Activated CD4-positive, alpha-beta T cell treated with anti-CD3 and anti-CD28 coated beads, Interleukin-2, amount 50 U/mL, for 4 hours (primary cell): ENCODE data around the gene RPS29.
A peak's percentile ranks its signal among the peaks of the same experiment; 100 is the strongest.
"Not testable (repeated sequence)": the region's sequence is repeated elsewhere in the genome, so short reads cannot be mapped to it uniquely, and the experiment has no call there.

Source experiments
- DNase-seq, 2 experiments: peaks; one replicate each; pipeline ENCODE4 v3.0.0-alpha.2; 2020

The RPS29 gene

GRCh38 chr14:49598189-49598484 lies 12.0 kb upstream of the RPS29 start:
- no peak for DNase-seq

GRCh38 chr14:49594347-49595091 lies 8.3 kb upstream of the RPS29 start:
- DNase-seq: no peak

DNA sequence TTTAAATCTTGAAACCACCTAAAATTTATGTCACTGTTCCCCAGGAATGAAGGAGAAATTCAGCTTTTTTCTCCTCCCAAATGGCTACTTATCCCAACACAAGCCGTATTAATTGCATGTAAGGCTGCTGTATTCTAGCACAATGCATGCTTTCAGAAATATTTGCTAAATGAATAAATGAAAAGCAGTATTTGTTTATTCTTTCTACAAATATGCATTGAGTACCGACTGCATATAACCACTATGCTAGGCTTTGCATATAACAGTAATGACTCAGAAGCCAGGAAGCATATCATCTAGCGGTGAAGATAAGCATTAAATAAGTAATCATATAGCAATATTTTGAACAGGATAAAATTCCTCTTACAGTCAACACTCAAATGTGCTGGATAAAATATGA lies 6.8 kb upstream of the RPS29 start:
- no peak for DNase-seq

DNA sequence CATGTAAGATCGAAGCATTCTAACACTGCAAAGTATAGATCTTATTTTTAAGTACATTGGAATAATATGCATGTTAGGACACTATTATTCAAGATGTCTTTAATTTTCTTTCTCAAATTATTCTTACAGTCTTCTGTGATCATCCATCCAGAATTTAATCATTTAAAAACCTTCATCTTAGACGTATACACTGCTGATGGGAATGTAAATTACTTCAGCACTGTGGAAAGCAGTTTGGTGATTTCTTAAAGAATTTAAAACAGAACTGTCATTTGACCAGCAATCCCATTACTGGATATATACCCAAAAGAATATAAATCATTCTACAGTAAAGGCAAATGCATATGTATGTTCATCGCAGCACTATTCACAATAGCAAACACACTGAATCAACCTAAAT lies 3.2 kb upstream of the RPS29 start:
- DNase-seq: no peak

- DNase-seq: peak; percentile 44 to 51
These were observed 687 bp upstream of the RPS29 start for GRCh38 chr14:49586673-49587460.

DNA sequence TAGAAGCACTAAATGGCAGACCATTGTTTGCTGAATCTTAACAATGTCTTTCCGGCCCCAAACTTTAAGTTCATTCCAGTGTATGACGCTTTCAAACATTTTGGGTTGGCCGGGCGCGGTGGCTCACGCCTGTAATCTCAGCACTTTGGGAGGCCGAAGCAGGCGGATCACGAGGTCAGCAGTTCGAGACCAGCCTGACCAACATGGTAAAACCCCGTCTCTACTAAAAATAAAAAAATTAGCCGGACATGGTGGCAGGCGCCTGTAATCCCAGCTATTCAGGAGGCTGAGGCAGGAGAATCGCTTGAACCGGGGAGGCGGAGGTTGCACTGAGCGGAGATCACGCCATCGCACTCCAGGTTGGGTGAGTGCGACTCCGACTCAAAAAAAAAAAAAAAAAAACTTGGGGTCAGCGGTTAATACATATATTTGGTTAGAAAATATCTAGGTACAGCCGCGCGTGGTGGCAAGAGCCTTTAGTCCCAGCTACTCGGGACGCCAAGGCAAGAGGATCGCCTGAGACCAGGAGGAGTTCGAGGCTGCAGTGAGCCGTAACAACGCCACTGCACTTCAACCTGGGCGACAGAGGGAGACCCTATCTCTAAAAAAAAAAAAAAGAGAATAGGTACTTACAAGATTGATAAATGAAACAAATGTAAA lies 1.1 kb downstream of the RPS29 start:
- not testable (repeated sequence) for DNase-seq

DNA sequence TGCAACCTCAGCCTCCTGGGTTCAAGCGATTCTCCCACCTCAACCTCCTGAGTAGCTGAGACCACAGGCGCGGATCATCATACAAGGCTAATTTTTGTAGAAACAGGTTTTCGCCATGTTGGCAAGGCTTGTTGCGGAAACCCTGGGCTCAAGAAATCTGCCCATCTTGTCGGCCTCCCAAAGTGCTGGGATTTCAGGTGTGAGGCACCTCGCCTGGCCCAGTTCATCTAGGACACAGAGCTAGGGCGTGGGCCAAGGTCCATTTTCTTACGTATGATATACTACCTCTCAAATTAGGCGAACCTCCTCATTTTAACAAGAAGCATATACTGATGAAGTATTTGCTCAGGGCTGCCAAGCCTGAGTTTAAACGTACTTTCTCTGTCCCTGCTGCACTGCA lies 2.1 kb downstream of the RPS29 start:
- DNase-seq: no peak

GRCh38 chr14:49583629-49584028 lies 2.6 kb downstream of the RPS29 start:
- DNase-seq: no peak

GRCh38 chr14:49582113-49582977 lies 3.8 kb downstream of the RPS29 start:
- DNase-seq: no peak

GRCh38 chr14:49581209-49582112 lies 4.7 kb downstream of the RPS29 start:
- no peak for DNase-seq

DNA sequence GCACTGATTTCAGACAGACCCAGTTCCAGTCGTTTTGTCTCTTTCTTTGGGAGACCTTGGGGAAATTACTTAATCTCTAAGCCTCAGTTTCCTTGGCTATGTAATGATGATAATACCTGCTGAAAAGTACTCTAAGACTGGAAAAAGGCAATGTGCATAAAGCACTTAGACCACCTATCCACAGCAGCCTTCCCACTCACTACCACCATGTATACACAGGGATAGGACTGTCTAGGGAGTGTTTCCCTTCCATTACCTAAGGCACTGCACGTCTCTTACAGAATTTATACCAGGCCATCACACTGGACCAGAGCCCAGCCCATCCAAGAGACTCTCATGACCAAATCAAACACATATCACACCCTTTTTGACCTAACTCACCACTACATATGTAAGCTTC lies 6.3 kb downstream of the RPS29 start:
- no peak for DNase-seq

GRCh38 chr14:49578141-49578540 lies 8.0 kb downstream of the RPS29 start:
- DNase-seq: no peak

GRCh38 chr14:49574038-49574437 lies 12.1 kb downstream of the RPS29 start:
- no peak for DNase-seq

- no peak for DNase-seq
These were observed 16.9 kb downstream of the RPS29 start for GRCh38 chr14:49569281-49569680.

GRCh38 chr14:49566714-49567113 lies 19.5 kb downstream of the RPS29 start:
- no peak for DNase-seq

- no peak for DNase-seq
These were observed 26.0 kb downstream of the RPS29 start for GRCh38 chr14:49559979-49560768.

- DNase-seq: no peak
These were observed 32.3 kb downstream of the RPS29 start for GRCh38 chr14:49553892-49554291.

DNA sequence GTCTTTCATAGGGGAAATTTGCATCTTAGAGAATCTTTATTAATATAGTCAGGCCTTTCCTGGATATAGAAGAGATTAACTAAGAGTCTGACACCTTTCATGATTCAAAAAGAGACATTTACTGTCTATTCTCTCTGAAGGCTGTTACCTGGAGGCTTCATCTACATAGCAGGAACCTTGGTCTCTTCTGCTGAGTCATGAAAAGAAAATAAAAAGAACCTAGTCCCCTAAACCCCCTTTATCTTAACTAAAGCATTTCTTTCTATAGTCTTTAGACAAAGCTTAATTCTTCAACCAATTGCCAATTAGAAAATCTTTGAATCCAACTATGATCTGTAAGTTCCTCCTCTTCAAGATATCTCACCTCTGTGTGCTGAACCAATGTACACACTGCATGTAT lies 33.1 kb downstream of the RPS29 start:
- no peak for DNase-seq

DNA sequence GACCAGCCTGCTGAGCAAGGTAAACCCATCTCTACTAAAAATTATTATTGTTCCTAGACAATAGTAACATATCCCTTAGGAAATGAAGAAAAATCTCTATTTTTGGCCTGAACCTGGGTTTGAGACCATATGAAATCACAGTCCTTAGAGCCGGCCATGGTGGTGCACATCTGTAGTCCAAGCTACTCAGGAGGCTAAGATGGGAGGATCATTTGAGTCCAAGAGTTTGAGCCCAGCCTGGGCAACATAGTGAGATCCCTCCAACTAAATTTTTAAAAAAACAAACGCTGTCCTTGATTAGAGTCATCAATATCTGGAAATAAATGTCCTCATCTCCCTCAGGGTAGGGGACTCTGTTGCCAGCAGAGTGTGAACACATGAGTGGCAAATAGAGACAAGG lies 34.6 kb downstream of the RPS29 start:
- DNase-seq: no peak

- DNase-seq: no peak
These were observed 35.6 kb downstream of the RPS29 start for GRCh38 chr14:49550286-49551184.
